HG03457 (cell line): ENCODE measurements around the gene TCAF1.
"Not testable (repeated sequence)": the region's sequence is repeated elsewhere in the genome, so short reads cannot be mapped to it uniquely, and the experiment has no call there.

Source experiments
- ATAC-seq: cut with Tn5 transposase; IDR thresholded peaks from one replicate; pipeline ENCODE4 v1.9.1; 2021; ENCODE audit warnings: moderate number of reproducible peaks; ENCODE audit not compliant: unreplicated experiment

Gene TCAF1

GRCh38 chr7:143855443-143855842 is 46.5 kb downstream of the TCAF1 start:
- not testable (repeated sequence) for ATAC-seq

GRCh38 chr7:143850682-143851081 is 51.3 kb downstream of the TCAF1 start:
- ATAC-seq, result no peak

- ATAC-seq, result no peak
These were observed 52.0 kb downstream of the TCAF1 start for GRCh38 chr7:143849785-143850479.

- no peak for ATAC-seq
These were observed 53.8 kb downstream of the TCAF1 start for GRCh38 chr7:143848192-143848591.

GRCh38 chr7:143846692-143847091 is 55.3 kb downstream of the TCAF1 start:
- ATAC-seq, result no peak

GRCh38 chr7:143841696-143842095 is 60.3 kb downstream of the TCAF1 start:
- ATAC-seq, result not testable (repeated sequence)

GRCh38 chr7:143840062-143840461 is 61.9 kb downstream of the TCAF1 start:
- ATAC-seq, result not testable (repeated sequence)

- ATAC-seq, result peak; percentile 62
These were observed 64.8 kb downstream of the TCAF1 start for GRCh38 chr7:143837223-143837622.

GRCh38 chr7:143836622-143837021 is 65.4 kb downstream of the TCAF1 start:
- peak; percentile 84 for ATAC-seq

GRCh38 chr7:143836088-143836487 is 65.9 kb downstream of the TCAF1 start:
- peak; percentile 33 for ATAC-seq

GRCh38 chr7:143826578-143826977 is 75.4 kb downstream of the TCAF1 start:
- not testable (repeated sequence) for ATAC-seq

- not testable (repeated sequence) for ATAC-seq
These were observed 77.5 kb downstream of the TCAF1 start for GRCh38 chr7:143824295-143825135.

GRCh38 chr7:143823634-143824294 is 78.2 kb downstream of the TCAF1 start:
- ATAC-seq, result not testable (repeated sequence)

- ATAC-seq, result not testable (repeated sequence)
These were observed 80.3 kb downstream of the TCAF1 start for GRCh38 chr7:143821392-143822277.

GRCh38 chr7:143817873-143818272 is 84.1 kb downstream of the TCAF1 start:
- ATAC-seq, result not testable (repeated sequence)

GRCh38 chr7:143816471-143817133 is 85.4 kb downstream of the TCAF1 start:
- not testable (repeated sequence) for ATAC-seq

- not testable (repeated sequence) for ATAC-seq
These were observed 91.3 kb downstream of the TCAF1 start for GRCh38 chr7:143810639-143811038.

- not testable (repeated sequence) for ATAC-seq
These were observed 95.3 kb downstream of the TCAF1 start for GRCh38 chr7:143806664-143807071.
